HCT116 (cell line): ENCODE measurements around the gene KAZN. TPM values are rescaled to one million over a fixed set of nuclear protein-coding genes. Genes with fewer than 3 reads are reported as not detected.

Experiments used
- ATAC-seq: fragments of 200-7000 bp; cut with Tn5 transposase; 2 replicates; pipeline ENCODE4 v1.9.1; 2020; ENCODE audit warnings: mild to moderate bottlenecking, moderate library complexity
- BruUV-seq: library from RNA; stranded (reverse); fragments of 400-500 nt; replicated peaks from 2 replicates; lab custom pipeline; 2021; lab: Mats Ljungman, UMichigan
- CTCF ChIA-PET: fragments of 300-600 bp; sonication (Branson Sonifier 250); formaldehyde crosslinking; loops from one replicate; lab custom pipeline; 2021; ENCODE audit warnings: antibody characterized with exemption; lab: Charles Lee
- POLR2A ChIA-PET: fragments of 300-600, 350-600 bp; sonication (Branson Sonifier 250); formaldehyde crosslinking; loops from one replicate; lab custom pipeline; 2021; ENCODE audit warnings: antibody characterized with exemption; lab: Charles Lee
- RAD21 ChIA-PET, 2 experiments: fragments of 300-600 bp; sonication (Branson Sonifier 250); formaldehyde crosslinking; loops; one replicate each; lab custom pipeline; 2023; ENCODE audit warnings: low total read pairs in 2 of 2; ENCODE audit not compliant: uncharacterized antibody in 2 of 2, unreplicated experiment in 2 of 2, low non-redundant PET in 1 of 2; lab: Charles Lee
- DNase-seq: peaks from one replicate; pipeline ENCODE4 v3.0.0-alpha.2; 2010; ENCODE audit warnings: low read depth, low spot score
- H2AFZ ChIP-seq: fragments of 200-600 bp; shearing (Covaris generic), sonication (generic); 2 replicates; pipeline ENCODE4 v1.6.1; 2017; ENCODE audit warnings: low read depth, mixed run types, mixed read lengths, antibody characterized with exemption, low read length; ENCODE audit not compliant: poor library complexity, severe bottlenecking
- H3K27ac ChIP-seq: 2 replicates; pipeline ENCODE4 v1.5.1; 2012; ENCODE audit warnings: low read depth, low read length
- H3K27me3 ChIP-seq: fragments of 200-600 bp; sonication (generic); 2 replicates; pipeline ENCODE4 v1.6.1; 2016; ENCODE audit warnings: mixed run types, low read length, mixed read lengths; ENCODE audit not compliant: insufficient read depth
- H3K36me3 ChIP-seq, 2 experiments: fragments of 200-500 bp in 1 of 2; fragments of 200-600 bp in 1 of 2; sonication (Bioruptor generic) in 1 of 2; sonication (generic) in 1 of 2; 2 replicates each; pipeline versions ENCODE4 v1.5.1 to v1.6.1; 2014 to 2016; ENCODE audit warnings: low read length in 2 of 2, inconsistent platforms in 1 of 2, mixed read lengths in 1 of 2, mixed run types in 1 of 2; ENCODE audit not compliant: insufficient read depth in 2 of 2, control insufficient read depth in 1 of 2
- H3K4me1 ChIP-seq, 2 experiments: fragments of 200-600 bp in 1 of 2; sonication (generic) in 1 of 2; 2 replicates each; pipeline versions ENCODE4 v1.5.1 to v1.6.1; 2012 to 2017; ENCODE audit warnings: low read length in 2 of 2, inconsistent platforms in 1 of 2, mild to moderate bottlenecking in 1 of 2, mixed read lengths in 1 of 2, mixed run types in 1 of 2, moderate library complexity in 1 of 2; ENCODE audit not compliant: insufficient read depth in 2 of 2, control insufficient read depth in 1 of 2
- H3K4me2 ChIP-seq: fragments of 200-600 bp; sonication (generic); 2 replicates; pipeline ENCODE4 v1.6.1; 2017; ENCODE audit warnings: mixed run types, low read length, mixed read lengths
- H3K4me3 ChIP-seq, 2 experiments: fragments of 200-600 bp in 1 of 2; sonication (generic) in 1 of 2; replicated peaks in 1 of 2; 2 replicates each; pipeline ENCODE4 v1.5.1; 2011 to 2016; ENCODE audit warnings: low read length in 2 of 2, control low read depth in 1 of 2, low read depth in 1 of 2, mild to moderate bottlenecking in 1 of 2, mixed read lengths in 1 of 2, mixed run types in 1 of 2
- H3K79me2 ChIP-seq: fragments of 200-600 bp; sonication (generic); 2 replicates; pipeline ENCODE4 v1.6.1; 2017; ENCODE audit warnings: mild to moderate bottlenecking, mixed run types, low read length, moderate library complexity, mixed read lengths; ENCODE audit not compliant: insufficient read depth
- H3K9ac ChIP-seq: fragments of 200-600 bp; sonication (generic); 2 replicates; pipeline ENCODE4 v1.6.1; 2016; ENCODE audit warnings: low read length, mixed read lengths
- H3K9me2 ChIP-seq: fragments of 200-600 bp; sonication (generic), shearing (Covaris generic); 2 replicates; pipeline ENCODE4 v1.6.1; 2017; ENCODE audit warnings: mixed run types, mild to moderate bottlenecking, moderate library complexity; ENCODE audit not compliant: insufficient read depth
- H3K9me3 ChIP-seq, 2 experiments: fragments of 200-500 bp in 1 of 2; fragments of 200-600 bp in 1 of 2; sonication (Bioruptor generic) in 1 of 2; sonication (generic) in 1 of 2; 2 replicates each; pipeline ENCODE4 v1.6.1; 2014 to 2017; ENCODE audit warnings: low read length in 2 of 2, mixed read lengths in 2 of 2, inconsistent platforms in 1 of 2, low read depth in 1 of 2, mild to moderate bottlenecking in 1 of 2, mixed run types in 1 of 2, moderate library complexity in 1 of 2; ENCODE audit not compliant: control insufficient read depth in 1 of 2, insufficient read depth in 1 of 2
- H4K20me1 ChIP-seq: fragments of 200-600 bp; sonication (generic), shearing (Covaris generic); 2 replicates; pipeline ENCODE4 v1.6.1; 2017; ENCODE audit warnings: mixed run types, mild to moderate bottlenecking, moderate library complexity; ENCODE audit not compliant: insufficient read depth
- EGR1 ChIP-seq: IDR thresholded peaks from 2 replicates; pipeline ENCODE4 v1.6.1; 2012; ENCODE audit warnings: low read depth
- JUND ChIP-seq: IDR thresholded peaks from 2 replicates; pipeline ENCODE4 v1.6.1; 2012
- POLR2AphosphoS5 ChIP-seq: IDR thresholded peaks from 2 replicates; pipeline ENCODE4 v1.6.1; 2011; ENCODE audit warnings: mild to moderate bottlenecking, low read depth, low read length, moderate library complexity
- RAD21 ChIP-seq: IDR thresholded peaks from 2 replicates; pipeline ENCODE4 v1.6.1; 2012; ENCODE audit warnings: low read depth, mild to moderate bottlenecking
- SIN3A ChIP-seq: IDR thresholded peaks from 2 replicates; pipeline ENCODE4 v1.6.1; 2012; ENCODE audit warnings: low read depth
- SP1 ChIP-seq: IDR thresholded peaks from 2 replicates; pipeline ENCODE4 v1.6.1; 2012; ENCODE audit warnings: low read depth
- SRF ChIP-seq: IDR thresholded peaks from 2 replicates; pipeline ENCODE4 v1.6.1; 2012; ENCODE audit warnings: low read depth
- ZFX ChIP-seq: fragments of 450-650 bp; IDR thresholded peaks from 2 replicates; pipeline ENCODE4 v1.6.1; 2017
- ZNF274 ChIP-seq: fragments of 200-500 bp; sonication (Bioruptor generic); IDR thresholded peaks from 2 replicates; pipeline ENCODE4 v1.6.1; 2014; ENCODE audit warnings: mild to moderate bottlenecking, low read depth, low read length, inconsistent platforms
- intact Hi-C: fragments of 100-400 bp; cut with micrococcal nuclease; formaldehyde crosslinking; loops from 2 replicates; pipeline ENCODE4 v1.10.0; 2022
- total RNA-seq: library from RNA; stranded (reverse); gene quantifications from one replicate; pipeline ENCODE4 v1.2.1, GENCODE V29; 2021; ENCODE audit not compliant: unreplicated experiment
- TF ChIP-seq, protein P1 (sequence below), 3 experiments: fragments of 200-600 bp in 1 of 3; sonication (generic) in 1 of 3; IDR thresholded peaks in 2 of 3; conservative IDR thresholded peaks in 1 of 3; 2 replicates each; pipeline ENCODE4 v1.5.1; 2012 to 2017; ENCODE audit warnings: low read depth in 2 of 3, low read length in 2 of 3, antibody characterized with exemption in 1 of 3, borderline replicate concordance in 1 of 3, control low read depth in 1 of 3, mild to moderate bottlenecking in 1 of 3, mixed read lengths in 1 of 3, mixed run types in 1 of 3, moderate library complexity in 1 of 3; ENCODE audit not compliant: insufficient read depth in 1 of 3
- TF ChIP-seq, protein P2 (sequence below): IDR thresholded peaks from 2 replicates; pipeline ENCODE4 v1.6.1; 2012; ENCODE audit warnings: low read depth

The KAZN gene
- total RNA-seq, 1 experiment from 2014 or later: 13.4 TPM

DNA sequence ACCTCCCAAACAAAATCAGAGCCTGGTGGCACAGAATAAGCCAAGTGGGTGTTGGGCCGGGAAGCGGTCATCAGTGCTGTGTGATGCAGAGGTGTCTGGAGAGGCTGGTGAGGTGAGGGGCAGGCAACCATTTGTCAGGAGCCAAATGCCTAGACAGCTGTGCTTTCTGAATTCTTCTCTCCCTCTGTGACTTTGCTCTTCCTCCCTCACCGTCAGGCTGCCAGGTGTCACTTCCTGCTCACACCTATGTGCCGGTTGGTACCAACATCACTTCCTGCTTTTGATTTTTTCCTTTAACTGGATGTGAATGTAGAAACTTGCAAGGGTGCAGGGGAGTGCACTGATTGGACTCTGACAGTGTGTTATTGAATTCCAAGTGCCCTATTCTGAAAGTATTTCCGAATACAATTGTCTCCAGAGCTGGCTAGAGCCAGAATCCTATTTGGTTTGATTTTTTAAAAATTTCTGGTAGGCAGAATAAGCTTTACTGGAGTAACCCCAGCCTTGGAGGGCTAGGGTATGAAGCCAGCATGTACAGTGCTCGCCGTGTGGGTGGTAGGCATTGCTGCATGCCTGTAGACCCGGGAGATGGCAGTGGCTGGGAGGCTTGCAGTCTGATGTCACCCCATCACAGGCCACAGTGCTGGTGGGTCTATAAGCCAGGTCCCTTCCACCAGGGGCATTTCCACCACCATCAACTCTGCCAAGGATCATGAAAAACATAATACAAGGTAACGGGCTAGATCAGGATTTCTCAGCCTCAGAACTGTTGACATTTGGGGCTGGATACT lies 210.9 kb downstream of the KAZN start:
- Histone ChIP-seq H3K9ac (no peak overlapping the region), H3K79me2 (no peaks in the 10 kb centered on the region), H3K27me3 (0 out of 2 replicates have a peak, but pooled peaks cover 5% of the 10 kb centered on the region), H3K9me3 (peaks cover 6 to 7% of the 10 kb centered on the region in 2 experiments; a peak in 2 of 4 replicates), H3K4me1 (no peaks in the 10 kb centered on the region), H3K36me3 (no peaks in the 10 kb centered on the region), H3K4me2 (no peak overlapping the region), H3K9me2 (no peaks in the 10 kb centered on the region), H2AFZ (no peak overlapping the region), H3K4me3 (no peak overlapping the region)
- RAD21 ChIA-PET: no interaction called here
- ATAC-seq: no peak
- intact Hi-C loops: no loop called here
- BruUV-seq: no TSS peak
- POLR2A ChIA-PET: no interaction called here
- TF ChIP-seq ZNF274 (no peak), RAD21 (no peak), POLR2AphosphoS5 (no peak), SP1 (no peak), SIN3A (no peak), JUND (no peak), SRF (no peak), ZFX (no peak), EGR1 (no peak)
- TF ChIP-seq, protein P1, sequence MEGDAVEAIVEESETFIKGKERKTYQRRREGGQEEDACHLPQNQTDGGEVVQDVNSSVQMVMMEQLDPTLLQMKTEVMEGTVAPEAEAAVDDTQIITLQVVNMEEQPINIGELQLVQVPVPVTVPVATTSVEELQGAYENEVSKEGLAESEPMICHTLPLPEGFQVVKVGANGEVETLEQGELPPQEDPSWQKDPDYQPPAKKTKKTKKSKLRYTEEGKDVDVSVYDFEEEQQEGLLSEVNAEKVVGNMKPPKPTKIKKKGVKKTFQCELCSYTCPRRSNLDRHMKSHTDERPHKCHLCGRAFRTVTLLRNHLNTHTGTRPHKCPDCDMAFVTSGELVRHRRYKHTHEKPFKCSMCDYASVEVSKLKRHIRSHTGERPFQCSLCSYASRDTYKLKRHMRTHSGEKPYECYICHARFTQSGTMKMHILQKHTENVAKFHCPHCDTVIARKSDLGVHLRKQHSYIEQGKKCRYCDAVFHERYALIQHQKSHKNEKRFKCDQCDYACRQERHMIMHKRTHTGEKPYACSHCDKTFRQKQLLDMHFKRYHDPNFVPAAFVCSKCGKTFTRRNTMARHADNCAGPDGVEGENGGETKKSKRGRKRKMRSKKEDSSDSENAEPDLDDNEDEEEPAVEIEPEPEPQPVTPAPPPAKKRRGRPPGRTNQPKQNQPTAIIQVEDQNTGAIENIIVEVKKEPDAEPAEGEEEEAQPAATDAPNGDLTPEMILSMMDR (IDR thresholded peaks at IDR 0.05 in 2 of 3, conservative IDR thresholded peaks at IDR 0.05 in 1 of 3; ENCODE audit: borderline replicate concordance in 1 of 3, insufficient read depth in 1 of 3, low read depth in 2 of 3, low read length in 2 of 3): no peak
- TF ChIP-seq, protein P2, sequence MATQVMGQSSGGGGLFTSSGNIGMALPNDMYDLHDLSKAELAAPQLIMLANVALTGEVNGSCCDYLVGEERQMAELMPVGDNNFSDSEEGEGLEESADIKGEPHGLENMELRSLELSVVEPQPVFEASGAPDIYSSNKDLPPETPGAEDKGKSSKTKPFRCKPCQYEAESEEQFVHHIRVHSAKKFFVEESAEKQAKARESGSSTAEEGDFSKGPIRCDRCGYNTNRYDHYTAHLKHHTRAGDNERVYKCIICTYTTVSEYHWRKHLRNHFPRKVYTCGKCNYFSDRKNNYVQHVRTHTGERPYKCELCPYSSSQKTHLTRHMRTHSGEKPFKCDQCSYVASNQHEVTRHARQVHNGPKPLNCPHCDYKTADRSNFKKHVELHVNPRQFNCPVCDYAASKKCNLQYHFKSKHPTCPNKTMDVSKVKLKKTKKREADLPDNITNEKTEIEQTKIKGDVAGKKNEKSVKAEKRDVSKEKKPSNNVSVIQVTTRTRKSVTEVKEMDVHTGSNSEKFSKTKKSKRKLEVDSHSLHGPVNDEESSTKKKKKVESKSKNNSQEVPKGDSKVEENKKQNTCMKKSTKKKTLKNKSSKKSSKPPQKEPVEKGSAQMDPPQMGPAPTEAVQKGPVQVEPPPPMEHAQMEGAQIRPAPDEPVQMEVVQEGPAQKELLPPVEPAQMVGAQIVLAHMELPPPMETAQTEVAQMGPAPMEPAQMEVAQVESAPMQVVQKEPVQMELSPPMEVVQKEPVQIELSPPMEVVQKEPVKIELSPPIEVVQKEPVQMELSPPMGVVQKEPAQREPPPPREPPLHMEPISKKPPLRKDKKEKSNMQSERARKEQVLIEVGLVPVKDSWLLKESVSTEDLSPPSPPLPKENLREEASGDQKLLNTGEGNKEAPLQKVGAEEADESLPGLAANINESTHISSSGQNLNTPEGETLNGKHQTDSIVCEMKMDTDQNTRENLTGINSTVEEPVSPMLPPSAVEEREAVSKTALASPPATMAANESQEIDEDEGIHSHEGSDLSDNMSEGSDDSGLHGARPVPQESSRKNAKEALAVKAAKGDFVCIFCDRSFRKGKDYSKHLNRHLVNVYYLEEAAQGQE: no peak
- TF ChIP-seq, all 23 proteins: peak for 0
- Histone ChIP-seq H3K27ac (no peak overlapping the region), H4K20me1 (no peaks in the 10 kb centered on the region)
- CTCF ChIA-PET: no interaction called here
- no peak for DNase-seq
